K562 (cell line): Measurements from ENCODE around the gene TOP3A. TPM values are rescaled to one million over a fixed set of nuclear protein-coding genes. Genes with fewer than 3 reads are reported as not detected.

Experiments used
- ATAC-seq: fragments of 200-7000 bp; cut with Tn5 transposase; 3 replicates; pipeline ENCODE4 v1.9.1; 2020; ENCODE audit warnings: moderate library complexity
- BruUV-seq: library from RNA; stranded (reverse); fragments of 400-500 nt; replicated peaks from 2 replicates; lab custom pipeline; 2021; lab: Mats Ljungman, UMichigan
- CTCF ChIA-PET: fragments of 300-600 bp; formaldehyde crosslinking; extraction: SDS; loops from one replicate; lab custom pipeline; 2021; ENCODE audit warnings: low intra/inter-chr PET ratio; lab: Yijun Ruan, JAX
- POLR2A ChIA-PET: fragments of 300-600, 350-650 bp; sonication (Branson Sonifier 250); formaldehyde crosslinking; extraction: SDS; loops from one replicate; lab custom pipeline; 2021; ENCODE audit warnings: antibody characterized with exemption, inconsistent platforms; lab: Yijun Ruan, JAX
- DNase-seq, 4 experiments: peaks; one replicate each; pipeline versions ENCODE4 v3.0.0 to v3.0.0-alpha.2; 2011 to 2018; ENCODE audit warnings: low spot score in 3 of 4, mixed read lengths in 3 of 4; ENCODE audit errors: extremely low read depth in 1 of 4
- FAIRE-seq: peaks from 2 replicates; lab custom pipeline; 2011; peaks lifted over from hg19 to GRCh38; lab: Jason Lieb, UNC
- H2AFZ ChIP-seq: 2 replicates; pipeline ENCODE4 v1.6.0; 2011; ENCODE audit warnings: low read depth, low read length, control low read depth, inconsistent platforms
- H3K27ac ChIP-seq: fragments of 200-600 bp; 3 replicates; pipeline ENCODE4 v1.8.0; 2011; ENCODE audit warnings: low read depth, mild to moderate bottlenecking, control low read depth, inconsistent platforms, low read length, moderate library complexity, mixed read lengths; ENCODE audit errors: extremely low read depth
- H3K27me3 ChIP-seq, 2 experiments: fragments of 300-600 bp in 1 of 2; 2 replicates in 1 of 2; 3 replicates in 1 of 2; pipeline versions ENCODE4 v1.6.0 to v1.8.0; 2011; ENCODE audit warnings: inconsistent platforms in 2 of 2, low read length in 2 of 2, mild to moderate bottlenecking in 1 of 2, mixed read lengths in 1 of 2, moderate library complexity in 1 of 2; ENCODE audit not compliant: control insufficient read depth in 2 of 2, insufficient read depth in 2 of 2
- H3K36me3 ChIP-seq: fragments of 300-600 bp; 3 replicates; pipeline ENCODE4 v1.8.0; 2011; ENCODE audit warnings: mild to moderate bottlenecking, low read length, inconsistent platforms; ENCODE audit not compliant: control insufficient read depth, insufficient read depth
- H3K4me1 ChIP-seq, 2 experiments: fragments of 200-600 bp in 1 of 2; replicated peaks in 1 of 2; 2 replicates in 1 of 2; 3 replicates in 1 of 2; pipeline versions ENCODE4 v1.5.1 to v1.8.0; 2011; ENCODE audit warnings: inconsistent platforms in 2 of 2, low read length in 2 of 2, mild to moderate bottlenecking in 1 of 2, mixed read lengths in 1 of 2, moderate library complexity in 1 of 2; ENCODE audit not compliant: control insufficient read depth in 2 of 2, insufficient read depth in 2 of 2
- H3K4me2 ChIP-seq: 2 replicates; pipeline ENCODE4 v1.6.1; 2011; ENCODE audit warnings: low read length, control low read depth, inconsistent platforms, mixed read lengths; ENCODE audit not compliant: insufficient read depth
- H3K4me3 ChIP-seq: fragments of 200-600 bp; sonication (generic), shearing (Covaris generic); 2 replicates; pipeline ENCODE4 v1.5.1; 2016; ENCODE audit warnings: control low read depth, inconsistent platforms
- H3K79me2 ChIP-seq: fragments of 200-600 bp; 3 replicates; pipeline ENCODE4 v1.8.0; 2011; ENCODE audit warnings: low read length, inconsistent platforms; ENCODE audit not compliant: control insufficient read depth, insufficient read depth
- H3K9ac ChIP-seq, 2 experiments: 2 replicates each; pipeline versions ENCODE4 v1.6.0 to v1.6.1; 2011; ENCODE audit warnings: low read depth in 2 of 2, low read length in 2 of 2, control low read depth in 1 of 2, inconsistent platforms in 1 of 2, mild to moderate bottlenecking in 1 of 2, mixed read lengths in 1 of 2; ENCODE audit not compliant: insufficient read depth in 1 of 2
- H3K9me1 ChIP-seq: one replicate; pipeline ENCODE4 v1.6.0; 2011; ENCODE audit warnings: inconsistent platforms, mild to moderate bottlenecking, low read length, moderate library complexity; ENCODE audit not compliant: control insufficient read depth, insufficient read depth
- H3K9me3 ChIP-seq: replicated peaks from 2 replicates; pipeline ENCODE4 v1.5.1; 2011; ENCODE audit warnings: low read depth, low read length, inconsistent platforms; ENCODE audit not compliant: control insufficient read depth, insufficient read depth
- H4K20me1 ChIP-seq: replicated peaks from 2 replicates; pipeline ENCODE4 v1.6.1; 2011; ENCODE audit warnings: low read length, inconsistent platforms, mixed read lengths; ENCODE audit not compliant: control insufficient read depth, insufficient read depth
- PHF21A ChIP-seq: fragments of 450-650 bp; IDR thresholded peaks from 2 replicates; pipeline ENCODE4 v1.6.1; 2017; ENCODE audit warnings: low read depth, borderline replicate concordance
- RBM14 ChIP-seq: fragments of 200-400 bp; formaldehyde crosslinking; IDR thresholded peaks from 2 replicates; pipeline ENCODE4 v1.6.1; 2018; ENCODE audit warnings: low read depth, mild to moderate bottlenecking, low read length, moderate library complexity, borderline replicate concordance; ENCODE audit not compliant: insufficient read depth
- RBM25 ChIP-seq: fragments of 200-400 bp; formaldehyde crosslinking; IDR thresholded peaks from 2 replicates; pipeline ENCODE4 v1.6.1; 2018; ENCODE audit warnings: low read length, low read depth, moderate library complexity; ENCODE audit not compliant: severe bottlenecking
- ZBTB34 ChIP-seq: fragments of 250-450 bp; sonication (Bioruptor Pico); IDR thresholded peaks from 2 replicates; pipeline ENCODE4 v1.8.0; 2021; ENCODE audit warnings: mild to moderate bottlenecking, moderate library complexity
- WGBS: fragments of 100-300 bp; shearing (Covaris generic); methylation state at CpG from one replicate; pipeline ENCODE4 v1.1.6; 2016; ENCODE audit warnings: low coverage, mixed read lengths; ENCODE audit not compliant: insufficient coverage; ENCODE audit errors: missing lambda C conversion rate; 5-methylcytosine and 5-hydroxymethylcytosine counted together
- in situ Hi-C: fragments of 300-500 bp; cut with MboI; formaldehyde crosslinking; loops from 4 replicates; pipeline ENCODE4 v1.15.0; 2018; ENCODE audit warnings: inconsistent platforms, mixed read lengths
- intact Hi-C: fragments of 100-400 bp; cut with micrococcal nuclease; formaldehyde crosslinking; loops from 2 replicates; pipeline ENCODE4 v1.14.2; 2022
- polyA plus RNA-seq, 8 experiments: library from polyadenylated mRNA; depleted of rRNA in 4 of 8; stranded (reverse) in 5 of 8; unstranded in 3 of 8; fragments of >200 nt; fragmentation: Nextera tagmentation in 2 of 8; fragmentation: Illumina TruSeq in 1 of 8; extraction: Ambion mirVana in 2 of 8; extraction: Trizol in 1 of 8; gene quantifications; 2 replicates each; pipeline versions ENCODE4 v1.2.1 to v1.2.3, GENCODE V29; 2011 to 2014; ENCODE audit warnings: inconsistent platforms in 1 of 8, missing spikeins in 1 of 8
- total RNA-seq, 7 experiments: library from RNA; depleted of rRNA in 6 of 7; stranded (reverse); fragments of >200 nt in 6 of 7; fragmentation: Illumina TruSeq in 2 of 7; extraction: Trizol in 2 of 7; gene quantifications; 2 replicates each; pipeline versions ENCODE4 v1.2.1 to v1.2.3, GENCODE V29; 2011 to 2021; ENCODE audit warnings: low replicate concordance in 1 of 7
- TF ChIP-seq, protein P1 (sequence below): fragments of 450-650 bp; IDR thresholded peaks from 2 replicates; pipeline ENCODE4 v1.6.1; 2016; ENCODE audit warnings: mild to moderate bottlenecking, moderate library complexity

TOP3A gene
- total and polyA plus RNA-seq, 9 of the 15 experiments (the other 6 are each of a cell fraction or from before 2014, with no cell fraction given) = 5.2 to 49.7 (median 24.7) TPM

DNA sequence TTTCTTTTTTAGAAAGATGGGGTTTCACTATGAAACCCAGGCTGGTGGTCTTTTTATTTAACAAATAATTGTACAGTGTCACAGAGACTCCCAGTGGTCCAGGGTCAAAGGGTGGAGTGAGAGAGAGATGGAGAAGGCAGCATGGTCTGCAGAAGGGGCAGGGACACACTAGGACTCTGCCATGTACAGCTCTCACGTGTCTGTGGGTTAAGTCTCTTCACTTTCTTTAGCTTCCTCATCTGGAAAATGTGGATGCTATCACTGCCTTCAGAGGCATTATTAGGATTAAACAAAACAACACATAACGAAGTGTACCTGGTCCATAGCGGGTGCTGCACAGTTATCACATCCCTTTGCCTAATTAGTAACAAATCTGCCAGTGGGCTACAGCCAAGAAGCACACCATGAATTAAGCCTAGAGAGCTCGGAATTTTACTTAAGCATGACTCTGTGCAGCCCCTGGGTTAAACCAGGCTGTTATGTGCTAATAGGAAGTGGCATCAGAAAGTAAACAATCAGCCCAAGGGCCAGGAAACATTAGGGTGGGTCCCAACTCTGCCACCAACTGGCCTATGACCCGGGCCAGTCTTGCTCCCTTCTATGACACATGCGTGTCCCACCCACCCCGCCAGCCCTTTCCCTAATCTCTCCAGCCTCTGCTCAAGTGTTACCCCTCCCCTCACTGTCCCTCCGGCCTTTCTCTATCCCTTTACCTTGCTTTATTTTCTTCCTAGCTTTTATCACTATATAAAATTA lies 13.9 kb downstream of the TOP3A start:
- CTCF ChIA-PET = no interaction called here
- Histone ChIP-seq H3K27me3 (no peaks in the 10 kb centered on the region), H3K4me3 (no peak overlapping the region), H3K9ac (no peak overlapping the region), H3K79me2 (no peaks in the 10 kb centered on the region), H3K36me3 (peaks cover 60% of the 10 kb centered on the region; the same call in 2 of the 3 replicates), H3K4me1 (no peaks in the 10 kb centered on the region), H4K20me1 (no peaks in the 10 kb centered on the region), H2AFZ (no peak overlapping the region), H3K27ac (no peak overlapping the region), H3K4me2 (no peak overlapping the region), H3K9me3 (no peaks in the 10 kb centered on the region), H3K9me1 (no peaks in the 10 kb centered on the region)
- POLR2A ChIA-PET = interaction anchor here (0.6 to 0.8 kb wide), 2 partner anchors 11 to 153 kb away, joined by 3 read pairs; no protein-coding TSS in a partner anchor
- DNase-seq = no peak
- no peak for FAIRE-seq
- in situ Hi-C loops (no loop called here), intact Hi-C loops (no loop called here)
- WGBS = 83% methylated on average over 8 of the region's 8 CpGs
- no TSS peak for BruUV-seq
- no peak for ATAC-seq
- no peak for TF ChIP-seq RBM25
- no peak for TF ChIP-seq RBM14
- no peak for TF ChIP-seq PHF21A
- TF ChIP-seq ZBTB34 (CRISPR knock-in tag) = no peak
- TF ChIP-seq, protein P1, sequence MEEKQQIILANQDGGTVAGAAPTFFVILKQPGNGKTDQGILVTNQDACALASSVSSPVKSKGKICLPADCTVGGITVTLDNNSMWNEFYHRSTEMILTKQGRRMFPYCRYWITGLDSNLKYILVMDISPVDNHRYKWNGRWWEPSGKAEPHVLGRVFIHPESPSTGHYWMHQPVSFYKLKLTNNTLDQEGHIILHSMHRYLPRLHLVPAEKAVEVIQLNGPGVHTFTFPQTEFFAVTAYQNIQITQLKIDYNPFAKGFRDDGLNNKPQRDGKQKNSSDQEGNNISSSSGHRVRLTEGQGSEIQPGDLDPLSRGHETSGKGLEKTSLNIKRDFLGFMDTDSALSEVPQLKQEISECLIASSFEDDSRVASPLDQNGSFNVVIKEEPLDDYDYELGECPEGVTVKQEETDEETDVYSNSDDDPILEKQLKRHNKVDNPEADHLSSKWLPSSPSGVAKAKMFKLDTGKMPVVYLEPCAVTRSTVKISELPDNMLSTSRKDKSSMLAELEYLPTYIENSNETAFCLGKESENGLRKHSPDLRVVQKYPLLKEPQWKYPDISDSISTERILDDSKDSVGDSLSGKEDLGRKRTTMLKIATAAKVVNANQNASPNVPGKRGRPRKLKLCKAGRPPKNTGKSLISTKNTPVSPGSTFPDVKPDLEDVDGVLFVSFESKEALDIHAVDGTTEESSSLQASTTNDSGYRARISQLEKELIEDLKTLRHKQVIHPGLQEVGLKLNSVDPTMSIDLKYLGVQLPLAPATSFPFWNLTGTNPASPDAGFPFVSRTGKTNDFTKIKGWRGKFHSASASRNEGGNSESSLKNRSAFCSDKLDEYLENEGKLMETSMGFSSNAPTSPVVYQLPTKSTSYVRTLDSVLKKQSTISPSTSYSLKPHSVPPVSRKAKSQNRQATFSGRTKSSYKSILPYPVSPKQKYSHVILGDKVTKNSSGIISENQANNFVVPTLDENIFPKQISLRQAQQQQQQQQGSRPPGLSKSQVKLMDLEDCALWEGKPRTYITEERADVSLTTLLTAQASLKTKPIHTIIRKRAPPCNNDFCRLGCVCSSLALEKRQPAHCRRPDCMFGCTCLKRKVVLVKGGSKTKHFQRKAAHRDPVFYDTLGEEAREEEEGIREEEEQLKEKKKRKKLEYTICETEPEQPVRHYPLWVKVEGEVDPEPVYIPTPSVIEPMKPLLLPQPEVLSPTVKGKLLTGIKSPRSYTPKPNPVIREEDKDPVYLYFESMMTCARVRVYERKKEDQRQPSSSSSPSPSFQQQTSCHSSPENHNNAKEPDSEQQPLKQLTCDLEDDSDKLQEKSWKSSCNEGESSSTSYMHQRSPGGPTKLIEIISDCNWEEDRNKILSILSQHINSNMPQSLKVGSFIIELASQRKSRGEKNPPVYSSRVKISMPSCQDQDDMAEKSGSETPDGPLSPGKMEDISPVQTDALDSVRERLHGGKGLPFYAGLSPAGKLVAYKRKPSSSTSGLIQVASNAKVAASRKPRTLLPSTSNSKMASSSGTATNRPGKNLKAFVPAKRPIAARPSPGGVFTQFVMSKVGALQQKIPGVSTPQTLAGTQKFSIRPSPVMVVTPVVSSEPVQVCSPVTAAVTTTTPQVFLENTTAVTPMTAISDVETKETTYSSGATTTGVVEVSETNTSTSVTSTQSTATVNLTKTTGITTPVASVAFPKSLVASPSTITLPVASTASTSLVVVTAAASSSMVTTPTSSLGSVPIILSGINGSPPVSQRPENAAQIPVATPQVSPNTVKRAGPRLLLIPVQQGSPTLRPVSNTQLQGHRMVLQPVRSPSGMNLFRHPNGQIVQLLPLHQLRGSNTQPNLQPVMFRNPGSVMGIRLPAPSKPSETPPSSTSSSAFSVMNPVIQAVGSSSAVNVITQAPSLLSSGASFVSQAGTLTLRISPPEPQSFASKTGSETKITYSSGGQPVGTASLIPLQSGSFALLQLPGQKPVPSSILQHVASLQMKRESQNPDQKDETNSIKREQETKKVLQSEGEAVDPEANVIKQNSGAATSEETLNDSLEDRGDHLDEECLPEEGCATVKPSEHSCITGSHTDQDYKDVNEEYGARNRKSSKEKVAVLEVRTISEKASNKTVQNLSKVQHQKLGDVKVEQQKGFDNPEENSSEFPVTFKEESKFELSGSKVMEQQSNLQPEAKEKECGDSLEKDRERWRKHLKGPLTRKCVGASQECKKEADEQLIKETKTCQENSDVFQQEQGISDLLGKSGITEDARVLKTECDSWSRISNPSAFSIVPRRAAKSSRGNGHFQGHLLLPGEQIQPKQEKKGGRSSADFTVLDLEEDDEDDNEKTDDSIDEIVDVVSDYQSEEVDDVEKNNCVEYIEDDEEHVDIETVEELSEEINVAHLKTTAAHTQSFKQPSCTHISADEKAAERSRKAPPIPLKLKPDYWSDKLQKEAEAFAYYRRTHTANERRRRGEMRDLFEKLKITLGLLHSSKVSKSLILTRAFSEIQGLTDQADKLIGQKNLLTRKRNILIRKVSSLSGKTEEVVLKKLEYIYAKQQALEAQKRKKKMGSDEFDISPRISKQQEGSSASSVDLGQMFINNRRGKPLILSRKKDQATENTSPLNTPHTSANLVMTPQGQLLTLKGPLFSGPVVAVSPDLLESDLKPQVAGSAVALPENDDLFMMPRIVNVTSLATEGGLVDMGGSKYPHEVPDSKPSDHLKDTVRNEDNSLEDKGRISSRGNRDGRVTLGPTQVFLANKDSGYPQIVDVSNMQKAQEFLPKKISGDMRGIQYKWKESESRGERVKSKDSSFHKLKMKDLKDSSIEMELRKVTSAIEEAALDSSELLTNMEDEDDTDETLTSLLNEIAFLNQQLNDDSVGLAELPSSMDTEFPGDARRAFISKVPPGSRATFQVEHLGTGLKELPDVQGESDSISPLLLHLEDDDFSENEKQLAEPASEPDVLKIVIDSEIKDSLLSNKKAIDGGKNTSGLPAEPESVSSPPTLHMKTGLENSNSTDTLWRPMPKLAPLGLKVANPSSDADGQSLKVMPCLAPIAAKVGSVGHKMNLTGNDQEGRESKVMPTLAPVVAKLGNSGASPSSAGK = no peak
